ENCODE measurements around the gene DAP.
"Not testable (repeated sequence)": the region's sequence is repeated elsewhere in the genome, so short reads cannot be mapped to it uniquely, and the experiment has no call there.

The DAP gene

DNA sequence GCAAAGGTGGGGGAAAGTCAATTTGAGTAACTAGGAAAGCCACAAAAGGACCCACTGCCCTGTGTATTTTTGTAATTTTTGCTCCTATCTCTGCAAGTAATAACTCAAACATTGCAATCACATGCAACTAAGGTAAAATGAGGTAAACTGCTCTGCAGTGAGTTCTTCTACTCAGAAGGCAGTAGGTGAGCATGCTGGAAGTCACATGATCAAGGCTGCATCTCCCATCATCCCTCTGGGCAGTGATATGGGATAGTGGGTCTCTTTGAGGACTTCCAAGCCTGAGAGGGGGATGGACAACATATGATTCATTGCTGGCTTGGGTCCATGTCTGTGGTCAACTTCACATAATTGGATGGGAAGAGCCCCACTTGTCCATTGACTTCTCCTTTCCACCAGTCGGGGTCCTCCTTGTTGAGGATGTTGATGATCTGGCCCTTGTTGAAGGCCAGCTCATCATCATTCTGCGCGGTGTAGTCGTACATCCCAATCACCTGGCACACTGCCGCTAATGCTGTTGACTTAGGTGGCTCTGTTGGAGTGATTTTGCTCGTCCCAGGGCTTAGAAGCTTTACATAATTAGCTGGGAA, 96.8 kb downstream of the DAP start:
- not testable (repeated sequence) for H3K9ac ChIP-seq (ENCODE audit: low read length); H3K27ac ChIP-seq (ENCODE audit: low read depth, low read length); H3K4me1 ChIP-seq (ENCODE audit: control insufficient read depth, insufficient read depth, low read length); H3K27me3 ChIP-seq (ENCODE audit: control insufficient read depth, insufficient read depth, low read length); H3K36me3 ChIP-seq (ENCODE audit: control insufficient read depth, insufficient read depth, low read length); H3K4me3 ChIP-seq (ENCODE audit: low read length)

DNA sequence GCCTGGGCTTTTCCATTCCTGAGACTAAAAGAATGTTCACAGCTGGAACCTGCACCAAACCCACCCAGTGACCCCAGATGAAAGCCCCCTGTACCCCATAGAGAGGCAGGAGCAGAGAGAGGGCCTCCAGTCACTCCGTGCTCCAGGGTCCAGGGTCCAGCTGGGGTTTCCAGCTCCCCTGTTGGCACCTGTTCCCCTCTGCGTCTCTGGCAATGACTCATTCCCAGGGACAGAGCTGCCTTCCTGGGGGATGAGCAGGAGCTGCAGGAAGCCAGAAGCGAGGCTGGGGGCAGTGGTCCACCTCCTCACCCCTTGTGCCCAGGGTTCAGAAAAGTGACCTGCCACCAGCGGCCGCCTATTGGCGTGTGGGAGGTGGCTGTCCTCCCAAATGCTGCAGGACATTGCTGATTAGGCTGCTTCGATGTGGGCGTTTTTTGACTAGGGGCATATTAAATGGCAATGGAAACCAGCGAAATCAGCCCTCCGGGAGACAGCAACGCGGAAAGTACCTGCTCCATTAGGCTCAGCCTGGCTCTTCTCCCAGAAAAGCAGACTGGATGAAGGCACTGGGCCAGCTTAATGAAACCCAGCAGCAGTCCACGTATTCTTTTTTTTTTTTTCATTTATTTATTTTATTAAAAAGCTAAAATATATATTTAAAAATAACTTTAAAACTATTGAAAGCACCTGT, 97.4 kb downstream of the DAP start:
- no peak overlapping the region for H3K27ac ChIP-seq (ENCODE audit: low read depth, low read length)
- no peak overlapping the region for H3K9ac ChIP-seq (ENCODE audit: low read length)
- H3K36me3 ChIP-seq (ENCODE audit: control insufficient read depth, insufficient read depth, low read length): no peaks in the 10 kb centered on the region
- H3K4me3 ChIP-seq (ENCODE audit: low read length): peak overlapping the region; percentile 22
- H3K4me1 ChIP-seq (ENCODE audit: control insufficient read depth, insufficient read depth, low read length): peaks cover 2% of the 10 kb centered on the region
- H3K27me3 ChIP-seq (ENCODE audit: control insufficient read depth, insufficient read depth, low read length): no peaks in the 10 kb centered on the region

DNA sequence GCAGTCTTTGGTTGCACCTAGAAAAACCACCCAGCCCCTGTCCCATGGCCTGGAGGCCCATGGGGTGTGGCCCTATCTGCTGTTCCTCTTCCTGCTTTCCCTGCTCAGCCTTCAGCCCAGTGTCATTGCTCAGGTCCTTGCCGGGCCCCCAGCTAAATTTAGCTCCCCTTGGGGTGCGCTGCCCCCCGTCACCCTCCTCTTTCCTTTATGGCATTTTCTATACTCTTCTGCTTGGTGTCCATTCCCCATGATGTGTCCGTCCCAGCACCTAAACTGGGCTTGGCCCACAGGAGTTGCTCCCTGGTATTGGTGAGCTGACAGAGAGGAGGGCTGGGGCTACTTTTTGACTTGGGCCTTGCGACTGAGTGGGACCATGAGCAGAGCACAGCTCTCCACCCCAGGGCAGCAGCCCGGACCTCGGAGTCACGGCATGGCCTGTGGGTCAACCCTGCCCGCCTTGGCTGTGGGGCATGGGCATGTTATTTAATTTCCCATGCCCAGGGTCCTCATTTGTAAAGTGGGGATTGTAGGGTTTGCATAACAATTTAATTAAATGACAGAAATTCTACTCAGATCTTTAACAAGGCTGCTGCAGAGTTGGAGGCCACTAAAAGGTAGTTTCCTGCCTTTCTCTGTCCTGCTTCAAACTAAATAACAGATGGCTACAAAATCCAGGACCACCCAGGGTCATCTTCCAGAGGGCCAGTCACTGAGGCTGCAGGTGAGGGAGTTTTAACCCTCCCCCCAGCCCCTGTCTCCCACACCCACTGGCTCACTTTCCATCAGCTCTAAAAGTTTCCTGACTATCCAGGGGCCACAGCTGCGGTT, 98.2 kb downstream of the DAP start:
- Histone ChIP-seq H3K27me3 (ENCODE audit: control insufficient read depth, insufficient read depth, low read length) (no peaks in the 10 kb centered on the region), H3K4me3 (ENCODE audit: low read length) (no peak overlapping the region), H3K4me1 (ENCODE audit: control insufficient read depth, insufficient read depth, low read length) (peaks cover 2% of the 10 kb centered on the region), H3K36me3 (ENCODE audit: control insufficient read depth, insufficient read depth, low read length) (no peaks in the 10 kb centered on the region), H3K9ac (ENCODE audit: low read length) (no peak overlapping the region), H3K27ac (ENCODE audit: low read depth, low read length) (no peak overlapping the region)

DNA sequence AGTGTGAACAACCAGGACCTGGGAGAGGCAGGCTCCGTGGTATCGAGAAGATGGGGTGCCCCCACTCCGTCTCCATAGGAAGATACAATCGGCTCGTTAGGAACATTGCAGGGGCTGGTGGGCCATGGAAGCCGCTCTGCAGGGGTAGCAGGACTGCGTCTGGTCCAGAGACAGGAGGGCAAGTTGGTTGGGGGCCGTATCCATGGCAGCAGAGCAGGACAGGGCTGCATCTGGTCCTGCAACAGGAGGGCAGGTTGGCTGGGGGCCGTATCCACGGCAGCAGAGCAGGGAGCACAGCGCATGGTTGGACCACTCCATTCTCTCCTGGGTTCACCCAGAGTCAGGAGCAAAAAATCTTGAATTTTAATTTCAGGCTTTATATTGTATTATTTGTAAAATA, 99.0 kb downstream of the DAP start:
- no peak overlapping the region for H3K27ac ChIP-seq (ENCODE audit: low read depth, low read length)
- H3K27me3 ChIP-seq (ENCODE audit: control insufficient read depth, insufficient read depth, low read length): no peaks in the 10 kb centered on the region
- no peaks in the 10 kb centered on the region for H3K36me3 ChIP-seq (ENCODE audit: control insufficient read depth, insufficient read depth, low read length)
- no peak overlapping the region for H3K9ac ChIP-seq (ENCODE audit: low read length)
- H3K4me3 ChIP-seq (ENCODE audit: low read length): no peak overlapping the region
- H3K4me1 ChIP-seq (ENCODE audit: control insufficient read depth, insufficient read depth, low read length): peaks cover 2% of the 10 kb centered on the region

DNA sequence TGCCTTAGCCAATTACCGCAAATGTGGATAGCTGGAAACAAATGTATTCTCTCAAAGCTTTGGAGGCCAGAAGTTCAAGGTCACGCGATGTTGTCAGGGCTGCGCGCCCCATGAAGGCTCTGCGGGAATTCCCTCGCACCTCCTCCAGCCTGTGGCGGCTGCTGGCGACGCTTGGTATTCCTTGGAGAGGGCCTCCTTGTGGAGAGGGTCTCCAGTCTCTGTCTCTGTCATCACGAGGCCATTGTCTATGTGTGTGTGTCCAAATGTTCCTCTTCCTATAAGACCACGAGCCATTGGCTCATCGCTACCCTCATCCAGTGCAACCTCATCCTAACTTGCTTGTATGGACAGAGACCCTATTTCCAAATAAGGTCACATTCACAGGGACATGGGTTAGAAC, 99.6 kb downstream of the DAP start:
- no peaks in the 10 kb centered on the region for H3K36me3 ChIP-seq (ENCODE audit: control insufficient read depth, insufficient read depth, low read length)
- peaks cover 2% of the 10 kb centered on the region for H3K4me1 ChIP-seq (ENCODE audit: control insufficient read depth, insufficient read depth, low read length)
- H3K27ac ChIP-seq (ENCODE audit: low read depth, low read length): no peak overlapping the region
- H3K4me3 ChIP-seq (ENCODE audit: low read length): no peak overlapping the region
- H3K27me3 ChIP-seq (ENCODE audit: control insufficient read depth, insufficient read depth, low read length): no peaks in the 10 kb centered on the region
- no peak overlapping the region for H3K9ac ChIP-seq (ENCODE audit: low read length)

DNA sequence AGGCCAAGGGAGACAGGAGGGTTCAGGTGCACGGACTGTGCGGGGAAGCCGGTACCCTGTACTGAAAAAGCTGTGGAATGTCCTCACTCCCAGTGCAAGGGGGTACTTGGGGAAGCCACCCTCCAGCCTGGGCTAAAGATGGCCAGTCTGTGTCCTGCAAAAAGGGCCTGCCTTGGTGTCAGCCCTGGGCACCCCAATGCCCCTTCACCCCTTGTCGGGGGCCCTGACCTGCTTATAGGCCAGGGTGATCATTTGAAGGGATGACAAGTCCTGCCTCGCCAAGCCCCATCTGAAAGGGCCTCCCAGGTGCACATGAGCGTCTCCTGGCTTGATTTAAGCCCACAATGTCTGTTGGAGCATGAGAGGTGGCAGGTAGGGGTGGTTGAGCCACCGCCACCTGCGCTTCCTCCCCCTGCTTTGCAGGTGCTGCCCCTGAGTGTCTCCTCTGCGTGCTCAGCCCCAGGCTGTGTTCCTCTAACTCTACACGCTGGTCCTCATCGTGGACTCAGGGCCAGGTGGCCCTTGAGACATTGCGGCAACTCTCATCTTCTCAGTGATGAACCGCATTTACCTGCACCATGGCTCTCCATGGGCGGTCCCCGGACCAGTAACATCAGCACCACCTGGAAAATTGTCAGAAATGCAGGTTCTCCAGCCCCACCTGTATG, 100.2 kb downstream of the DAP start:
- H3K9ac ChIP-seq (ENCODE audit: low read length): no peak overlapping the region
- peaks cover 2% of the 10 kb centered on the region for H3K4me1 ChIP-seq (ENCODE audit: control insufficient read depth, insufficient read depth, low read length)
- H3K4me3 ChIP-seq (ENCODE audit: low read length): no peak overlapping the region
- no peaks in the 10 kb centered on the region for H3K27me3 ChIP-seq (ENCODE audit: control insufficient read depth, insufficient read depth, low read length)
- no peak overlapping the region for H3K27ac ChIP-seq (ENCODE audit: low read depth, low read length)
- no peaks in the 10 kb centered on the region for H3K36me3 ChIP-seq (ENCODE audit: control insufficient read depth, insufficient read depth, low read length)

DNA sequence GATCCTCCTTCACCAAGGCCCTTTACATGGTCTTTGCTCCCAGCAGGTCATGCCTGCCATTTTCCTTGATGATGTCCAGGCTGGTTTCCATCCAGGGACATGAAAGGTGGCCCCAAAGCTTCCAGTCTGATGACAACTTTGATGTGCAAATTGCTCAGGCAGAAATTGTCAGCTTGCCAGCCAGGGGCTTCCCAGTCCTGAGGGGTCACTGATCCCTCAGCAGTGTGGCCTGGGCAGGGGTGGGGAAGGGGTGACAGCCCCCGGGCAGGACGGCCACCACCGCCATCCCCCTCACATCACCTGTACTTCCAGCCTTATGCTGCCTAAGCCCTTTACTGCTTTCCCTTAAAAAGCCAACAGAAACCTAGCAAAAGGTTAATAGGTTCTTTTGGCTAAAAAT, 100.9 kb downstream of the DAP start:
- peaks cover 2% of the 10 kb centered on the region for H3K4me1 ChIP-seq (ENCODE audit: control insufficient read depth, insufficient read depth, low read length)
- no peaks in the 10 kb centered on the region for H3K36me3 ChIP-seq (ENCODE audit: control insufficient read depth, insufficient read depth, low read length)
- H3K27ac ChIP-seq (ENCODE audit: low read depth, low read length): no peak overlapping the region
- no peak overlapping the region for H3K9ac ChIP-seq (ENCODE audit: low read length)
- H3K27me3 ChIP-seq (ENCODE audit: control insufficient read depth, insufficient read depth, low read length): no peaks in the 10 kb centered on the region
- no peak overlapping the region for H3K4me3 ChIP-seq (ENCODE audit: low read length)

DNA sequence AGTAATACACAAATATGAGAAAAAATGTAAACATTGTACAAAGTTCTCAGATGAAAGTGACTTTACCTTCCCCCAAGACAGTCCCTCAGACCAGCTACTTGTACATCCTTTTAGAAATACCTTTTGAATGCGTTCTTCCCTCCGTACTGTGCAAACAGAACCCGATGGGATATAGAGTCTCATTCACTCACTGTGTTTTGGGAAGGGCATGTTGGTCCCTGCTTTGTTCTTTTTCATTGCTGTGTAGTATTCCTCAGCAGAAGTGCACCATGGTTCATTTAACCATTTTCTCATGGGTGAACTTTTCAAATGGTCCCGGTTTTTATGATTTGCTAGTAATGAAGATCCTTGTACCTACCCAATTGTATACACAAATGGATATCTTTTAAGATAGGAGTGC, 102.8 kb downstream of the DAP start:
- H3K27ac ChIP-seq (ENCODE audit: low read depth, low read length): no peak overlapping the region
- no peak overlapping the region for H3K4me3 ChIP-seq (ENCODE audit: low read length)
- H3K36me3 ChIP-seq (ENCODE audit: control insufficient read depth, insufficient read depth, low read length): no peaks in the 10 kb centered on the region
- H3K27me3 ChIP-seq (ENCODE audit: control insufficient read depth, insufficient read depth, low read length): no peaks in the 10 kb centered on the region
- no peaks in the 10 kb centered on the region for H3K4me1 ChIP-seq (ENCODE audit: control insufficient read depth, insufficient read depth, low read length)
- no peak overlapping the region for H3K9ac ChIP-seq (ENCODE audit: low read length)

DNA sequence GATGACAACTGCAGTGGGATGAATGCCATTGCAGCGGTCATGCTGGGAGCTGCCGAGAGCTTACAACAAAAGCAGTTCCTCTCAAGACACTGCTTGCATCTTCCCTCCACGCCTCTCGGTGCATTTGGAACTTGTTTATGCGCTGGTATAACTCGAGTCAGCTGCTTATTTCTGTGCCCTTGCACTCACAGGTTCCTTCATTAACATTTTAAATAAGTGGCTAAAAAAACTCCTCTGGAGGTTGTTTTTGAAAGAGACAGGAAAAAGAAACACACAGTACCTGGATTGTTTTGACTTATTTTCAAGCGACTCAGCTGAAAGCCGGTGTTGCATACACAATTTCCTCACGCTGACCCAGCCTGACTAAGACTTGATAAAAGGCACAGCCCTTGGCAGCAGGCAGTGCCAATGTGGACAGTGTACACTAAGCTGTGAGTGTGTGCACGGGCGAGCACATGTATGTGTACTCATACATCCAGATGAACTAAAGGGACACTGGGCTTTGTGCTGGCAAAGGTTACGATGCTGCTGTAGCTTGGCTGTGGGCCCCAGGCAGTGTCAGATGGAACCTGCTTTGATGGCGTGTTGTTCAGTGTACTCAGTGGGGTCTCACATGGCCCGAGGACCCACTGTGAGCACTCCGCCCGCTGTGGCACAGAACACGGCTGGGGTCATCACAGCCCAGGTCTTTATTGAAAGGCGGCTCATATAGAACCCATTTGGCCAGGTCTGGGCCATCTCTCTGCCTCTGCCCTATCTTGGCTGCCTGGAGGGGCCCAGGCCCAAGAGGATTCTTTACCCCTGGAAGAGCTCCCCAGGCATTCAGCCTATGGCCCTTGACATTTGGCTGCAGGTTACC, 104.8 kb downstream of the DAP start:
- no peak overlapping the region for H3K4me3 ChIP-seq (ENCODE audit: low read length)
- H3K9ac ChIP-seq (ENCODE audit: low read length): no peak overlapping the region
- no peaks in the 10 kb centered on the region for H3K4me1 ChIP-seq (ENCODE audit: control insufficient read depth, insufficient read depth, low read length)
- no peak overlapping the region for H3K27ac ChIP-seq (ENCODE audit: low read depth, low read length)
- no peaks in the 10 kb centered on the region for H3K27me3 ChIP-seq (ENCODE audit: control insufficient read depth, insufficient read depth, low read length)
- no peaks in the 10 kb centered on the region for H3K36me3 ChIP-seq (ENCODE audit: control insufficient read depth, insufficient read depth, low read length)

DNA sequence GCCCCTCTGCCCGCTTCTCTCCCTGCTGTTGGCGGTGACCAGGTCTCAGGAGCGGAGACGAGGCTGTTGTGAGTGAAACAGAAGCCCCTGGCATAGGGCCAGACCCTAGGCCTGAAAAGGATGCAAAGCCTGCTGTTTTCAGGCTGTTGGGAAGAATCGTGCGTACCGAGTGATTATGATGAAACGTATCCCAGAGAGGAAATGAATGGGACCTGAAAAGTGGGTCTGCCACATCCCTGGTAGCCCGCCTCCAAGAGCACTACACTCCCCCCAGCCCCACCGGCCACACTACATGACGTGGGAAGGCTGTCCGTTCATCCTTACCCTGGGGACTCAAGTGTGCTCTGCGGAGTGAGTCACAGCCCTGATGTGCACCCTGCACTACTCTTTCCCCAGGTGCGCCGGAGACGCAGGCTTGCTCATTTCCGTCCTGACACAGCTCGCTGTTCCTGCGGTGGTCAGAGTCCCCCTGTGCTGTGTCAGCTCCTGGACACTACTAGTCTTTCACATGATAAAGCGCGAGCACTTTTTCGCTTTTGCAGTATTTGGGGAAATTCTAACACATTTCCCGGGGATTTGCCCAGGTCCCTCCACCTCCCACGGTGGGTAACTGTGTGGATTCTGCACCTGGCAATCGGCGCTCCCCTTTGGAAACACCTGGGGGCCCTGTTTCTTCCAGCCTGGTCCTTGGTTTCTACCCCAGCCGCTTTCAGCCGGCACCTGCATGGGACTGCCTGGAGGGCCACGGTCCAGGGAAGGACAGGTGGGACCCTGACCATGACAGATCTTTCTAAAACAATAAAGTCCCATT, 105.7 kb downstream of the DAP start:
- Histone ChIP-seq H3K27ac (ENCODE audit: low read depth, low read length) (no peak overlapping the region), H3K9ac (ENCODE audit: low read length) (no peak overlapping the region), H3K36me3 (ENCODE audit: control insufficient read depth, insufficient read depth, low read length) (no peaks in the 10 kb centered on the region), H3K4me1 (ENCODE audit: control insufficient read depth, insufficient read depth, low read length) (no peaks in the 10 kb centered on the region), H3K4me3 (ENCODE audit: low read length) (no peak overlapping the region), H3K27me3 (ENCODE audit: control insufficient read depth, insufficient read depth, low read length) (no peaks in the 10 kb centered on the region)

DNA sequence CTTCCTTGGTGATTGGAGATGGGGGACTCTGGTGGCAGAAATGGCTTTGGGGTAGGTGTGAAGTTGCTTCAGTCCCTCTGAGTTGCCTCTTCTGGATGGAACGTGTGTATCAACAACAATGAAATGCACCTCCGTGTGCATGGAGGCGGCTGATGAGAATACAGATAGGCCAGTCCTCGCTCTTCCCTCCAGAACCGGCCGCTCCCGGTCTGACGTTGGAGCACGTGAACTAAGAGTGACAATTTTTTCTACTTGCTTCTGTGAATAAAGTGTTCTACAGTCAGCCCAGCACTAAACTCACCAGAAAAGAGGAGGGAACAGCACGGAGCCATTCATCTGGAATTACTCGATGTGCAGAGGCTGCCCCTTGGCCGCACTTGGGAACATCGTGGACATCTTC, 106.5 kb downstream of the DAP start:
- Histone ChIP-seq H3K36me3 (ENCODE audit: control insufficient read depth, insufficient read depth, low read length) (no peaks in the 10 kb centered on the region), H3K4me3 (ENCODE audit: low read length) (no peak overlapping the region), H3K27ac (ENCODE audit: low read depth, low read length) (no peak overlapping the region), H3K9ac (ENCODE audit: low read length) (no peak overlapping the region), H3K27me3 (ENCODE audit: control insufficient read depth, insufficient read depth, low read length) (no peaks in the 10 kb centered on the region), H3K4me1 (ENCODE audit: control insufficient read depth, insufficient read depth, low read length) (no peaks in the 10 kb centered on the region)
